Central memory CD4-positive, alpha-beta T cell (primary cell): ENCODE data around the gene LRRC8A.
"Not testable (repeated sequence)": the region's sequence is repeated elsewhere in the genome, so short reads cannot be mapped to it uniquely, and the experiment has no call there.

Experiments used
- DNase-seq: peaks from one replicate; pipeline ENCODE4 v3.0.0; 2022

The LRRC8A gene

GRCh38 chr9:128923493-128923883 lies 41.6 kb downstream of the LRRC8A start:
- no peak for DNase-seq

- peak; percentile 43 for DNase-seq
Measured at GRCh38 chr9:128927731-128928411, 45.9 kb downstream of the LRRC8A start.

- no peak for DNase-seq
Measured at GRCh38 chr9:128928624-128929023, 46.7 kb downstream of the LRRC8A start.

GRCh38 chr9:128929560-128929959 lies 47.6 kb downstream of the LRRC8A start:
- no peak for DNase-seq

- no peak for DNase-seq
Measured at GRCh38 chr9:128933731-128934130, 51.8 kb downstream of the LRRC8A start.

- no peak for DNase-seq
Measured at GRCh38 chr9:128936171-128936865, 54.4 kb downstream of the LRRC8A start.

GRCh38 chr9:128937310-128938165 lies 55.6 kb downstream of the LRRC8A start:
- no peak for DNase-seq

- DNase-seq: no peak
Measured at GRCh38 chr9:128940271-128940921, 58.5 kb downstream of the LRRC8A start.

- no peak for DNase-seq
Measured at GRCh38 chr9:128940946-128941755, 59.2 kb downstream of the LRRC8A start.

GRCh38 chr9:128943832-128944620 lies 62.1 kb downstream of the LRRC8A start:
- no peak for DNase-seq

GRCh38 chr9:128944966-128945365 lies 63.0 kb downstream of the LRRC8A start:
- not testable (repeated sequence) for DNase-seq

GRCh38 chr9:128945798-128946501 lies 64.0 kb downstream of the LRRC8A start:
- DNase-seq: no peak

- DNase-seq: no peak
Measured at GRCh38 chr9:128946571-128947276, 64.8 kb downstream of the LRRC8A start.

GRCh38 chr9:128947277-128947526 lies 65.3 kb downstream of the LRRC8A start:
- DNase-seq: no peak

GRCh38 chr9:128947527-128948301 lies 65.8 kb downstream of the LRRC8A start, which contains the start of the genes DOLK and NUP188:
DOLK (minus strand) TSS chr9:128947603; CDS start chr9:128947303, 300 bp downstream.
NUP188 (plus strand) TSS chr9:128947699; CDS start chr9:128947720, 21 bp downstream.
- DNase-seq: peak; percentile 96

- DNase-seq: not testable (repeated sequence)
Measured at GRCh38 chr9:128961403-128961802, 79.5 kb downstream of the LRRC8A start.
